SU-DHL-6 (cell line): Measurements from ENCODE around the gene TXNRD3.

Experiments used
- CTCF ChIP-seq: fragments of 200-600 bp; sonication (generic); IDR thresholded peaks from one replicate; pipeline ENCODE4 v1.5.1; 2017; ENCODE audit warnings: antibody characterized with exemption, mild to moderate bottlenecking, low read length, moderate library complexity; ENCODE audit not compliant: insufficient read depth, poor library complexity, severe bottlenecking
- EZH2phosphoT487 ChIP-seq: fragments of 200-600 bp; sonication (generic), shearing (Covaris generic); conservative IDR thresholded peaks from 2 replicates; pipeline ENCODE4 v1.6.1; 2018; ENCODE audit warnings: mild to moderate bottlenecking, antibody characterized with exemption, low read length, moderate library complexity, mixed read lengths

GRCh38 chr3:126617571-126617970 is 37.4 kb downstream of the TXNRD3 start:
- TF ChIP-seq CTCF (no peak), EZH2phosphoT487 (no peak)
